ENCODE data around the gene TOP3B. TPM values are rescaled to one million over a fixed set of nuclear protein-coding genes. Genes with fewer than 3 reads are reported as not detected.

The TOP3B gene
- total RNA-seq = 12.3 and 30.0 TPM in 2 replicates

GRCh38 chr22:21982338-21982965 is at the start of gene TOP3B:
TOP3B (minus strand) TSS chr22:21982787; CDS start chr22:21975709, 7,078 bp downstream.

GRCh38 chr22:21952586-21953571 is 29.7 kb downstream of the TOP3B start, which contains the start of gene PPM1F:
PPM1F (minus strand) TSS chr22:21952848; CDS start chr22:21946048, 6,800 bp downstream.

Other genes starting within 250 kb of the TOP3B start
- gene YPEL1, start 247.0 kb downstream of the TOP3B start, total RNA-seq = 0.52 and 4.1 TPM in 2 replicates
- 28.7 and 31.4 TPM in 2 replicates for gene MAPK1, start 115.1 kb downstream of the TOP3B start, total RNA-seq
- 23.8 and 25.7 TPM in 2 replicates for gene PPM1F, start 29.9 kb downstream of the TOP3B start, total RNA-seq